ENCODE data around the gene STK32C. TPM values are rescaled to one million over a fixed set of nuclear protein-coding genes. Genes with fewer than 3 reads are reported as not detected.

STK32C gene
- total and polyA plus RNA-seq, 2 of the 4 experiments (the other 2 are of a cell fraction), result 5.0 to 8.3 TPM

DNA sequence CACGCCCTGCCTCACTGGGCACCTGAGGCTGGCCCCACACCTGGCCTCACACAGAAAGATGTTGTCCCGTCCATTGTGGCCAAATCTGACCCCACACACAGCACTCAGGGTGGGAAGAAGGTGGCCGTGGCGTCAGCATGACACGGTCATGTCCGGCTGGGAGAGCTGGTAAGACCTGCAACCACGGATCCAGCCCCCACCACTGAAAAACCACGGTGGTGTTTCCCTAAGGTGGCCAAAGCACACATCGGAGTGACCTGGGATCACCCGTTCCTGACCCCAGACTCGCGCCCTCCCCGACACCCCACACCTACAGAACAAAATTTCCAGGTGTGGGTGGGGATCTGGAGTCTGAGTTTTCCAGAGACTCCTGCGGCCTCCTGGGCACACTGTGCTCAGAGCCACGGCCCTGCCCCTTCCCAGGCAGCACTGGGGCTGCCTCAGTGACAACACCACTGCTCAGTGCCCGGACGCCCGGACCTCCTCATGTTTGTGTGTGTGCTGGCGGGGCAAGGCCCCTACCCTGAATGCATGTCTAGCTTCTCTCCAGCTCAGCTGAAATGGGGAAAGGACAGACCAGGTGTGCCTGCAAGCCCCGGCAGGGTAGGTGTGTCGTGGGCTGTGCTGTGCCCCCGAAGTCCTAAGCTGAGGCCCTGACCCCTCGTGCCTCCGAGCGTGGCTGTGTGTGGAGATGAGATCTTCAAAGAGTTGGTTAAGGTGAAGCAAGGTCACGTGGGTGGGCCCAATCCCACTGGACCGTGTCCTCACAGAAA is 36.1 kb downstream of the STK32C start (continued):
- no peak for TF ChIP-seq RAD21 (IDR thresholded peaks at IDR 0.05; ENCODE audit: low read length)

DNA sequence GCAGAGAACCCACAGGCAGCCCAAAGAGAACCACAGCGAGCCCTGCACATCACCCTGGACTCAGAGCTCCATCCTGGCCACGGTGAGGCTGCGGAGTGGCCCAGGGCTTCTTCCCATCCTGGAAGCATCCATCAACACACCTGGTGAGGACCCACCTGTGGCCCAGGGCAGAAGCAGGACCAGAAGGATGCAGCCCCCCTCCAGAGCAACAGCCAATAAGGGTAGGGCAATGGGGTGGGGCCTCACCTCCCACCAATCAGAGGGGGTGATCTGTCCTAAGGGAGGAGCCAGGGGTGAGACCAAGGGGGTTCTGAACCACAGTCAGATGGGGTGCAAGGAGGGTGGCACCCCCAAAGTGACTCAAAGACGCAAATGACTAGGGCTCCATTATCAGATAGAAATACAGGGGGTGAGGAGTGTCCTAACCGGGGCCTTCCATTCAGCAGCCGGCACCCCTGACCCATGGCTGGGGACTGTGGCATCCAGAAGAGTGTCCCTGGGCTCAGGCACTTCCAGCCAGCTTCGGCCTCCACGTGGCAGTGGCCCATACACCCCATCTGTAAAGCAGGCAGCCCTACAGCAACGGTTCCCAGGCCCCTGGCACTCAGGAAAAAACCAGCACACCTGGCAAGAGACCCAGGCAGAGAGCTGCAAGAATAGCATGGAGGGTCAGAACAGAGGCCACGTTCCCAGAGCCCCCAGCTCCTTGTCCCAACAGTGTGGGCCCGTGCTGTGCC is 36.9 kb downstream of the STK32C start:
- peak overlapping the region; percentile 39 for H2AFZ ChIP-seq (replicated peaks; ENCODE audit: low read length, poor library complexity)
- H4K5ac ChIP-seq (ENCODE audit: low read depth, low read length), result no peak overlapping the region
- dilution Hi-C loops (cut with HindIII; ENCODE audit: low sequenced_read_pairs, unreplicated experiment), result no loop called here
- no peak overlapping the region for H3K14ac ChIP-seq (replicated peaks; ENCODE audit: low read depth, low read length)
- no peak overlapping the region for H2BK120ac ChIP-seq (ENCODE audit: low read depth, low read length)
- 46% methylated on average over 4 of the region's 11 CpGs; no CpG with 5 or more reads in 1 of the 2 experiments for WGBS, 2 experiments (ENCODE audit: extremely low coverage in 2 of 2, insufficient read length in 1 of 2)
- H3K18ac ChIP-seq (ENCODE audit: low read depth, low read length), result no peak overlapping the region
- BruUV-seq (replicated peaks), result no TSS peak
- CTCF ChIA-PET, result no interaction called here
- ATAC-seq (ENCODE audit: low read depth), result no peak
- H3K4me1 ChIP-seq (ENCODE audit: control insufficient read depth, insufficient read depth, low read length), result peaks cover 11% of the 10 kb centered on the region; the same call in 1 of the 2 replicates
- H3K36me3 ChIP-seq (ENCODE audit: control insufficient read depth, insufficient read depth, low read length), result no peaks in the 10 kb centered on the region
- no peak overlapping the region for H4K91ac ChIP-seq (ENCODE audit: insufficient read depth, low read depth, low read length)
- in situ Hi-C loops (cut with MboI; ENCODE audit: low sequenced_read_pairs), result no loop called here
- peaks cover 9% of the 10 kb centered on the region for H4K20me1 ChIP-seq (ENCODE audit: insufficient read depth, low read length)
- no peak overlapping the region for H3K4ac ChIP-seq (ENCODE audit: low read depth, low read length)
- no peak overlapping the region for H4K8ac ChIP-seq (ENCODE audit: low read depth in 2 of 2, low read length in 2 of 2)
- H2AK9ac ChIP-seq (replicated peaks; ENCODE audit: low read depth, low read length, poor library complexity), result no peak overlapping the region
- no peak overlapping the region for H2BK15ac ChIP-seq (ENCODE audit: low read depth, low read length)
- no peaks in the 10 kb centered on the region for H3K9me3 ChIP-seq (ENCODE audit: control insufficient read depth, insufficient read depth, low read length)
- H3K79me1 ChIP-seq (ENCODE audit: low read depth in 1 of 2, low read length in 2 of 2), result no peaks in the 10 kb centered on the region
- H3K9me1 ChIP-seq (ENCODE audit: insufficient read depth, low read length), result peaks cover 3% of the 10 kb centered on the region; the same call in 1 of the 2 replicates
- H2BK5ac ChIP-seq (ENCODE audit: low read depth, low read length, poor library complexity, severe bottlenecking), result no peak overlapping the region
- intact Hi-C loops (cut with micrococcal nuclease), result loop anchor here (5.0 kb wide), 1 partner anchor 36 kb away; the partner anchor contains the start of gene STK32C
- H3K23ac ChIP-seq (ENCODE audit: low read depth, low read length), result no peak overlapping the region
- peaks cover 3% of the 10 kb centered on the region for H3K27me3 ChIP-seq (ENCODE audit: control insufficient read depth, insufficient read depth, low read length)
- H3K9ac ChIP-seq (ENCODE audit: low read depth, low read length), result no peak overlapping the region
- DNase-seq, result no peak
- no peak overlapping the region for H2BK20ac ChIP-seq (ENCODE audit: low read depth, low read length)
- H3K56ac ChIP-seq (ENCODE audit: extremely low read depth, insufficient read depth, low read length), result no peak overlapping the region
- no peak overlapping the region for H2AK5ac ChIP-seq (ENCODE audit: low read depth, low read length)
- no peak overlapping the region for H3K27ac ChIP-seq (ENCODE audit: insufficient read depth, low read length)
- POLR2A ChIA-PET (ENCODE audit: unreplicated experiment), result no interaction called here
- TF ChIP-seq RCOR1 (IDR thresholded peaks at IDR 0.05; ENCODE audit: insufficient replicate concordance, low read length) (no peak), BHLHE40 (IDR thresholded peaks at IDR 0.05; ENCODE audit: low read depth, low read length) (no peak), RAD21 (IDR thresholded peaks at IDR 0.05; ENCODE audit: low read length) (no peak), NFE2L2 (IDR thresholded peaks at IDR 0.05; ENCODE audit: low read depth, low read length) (no peak)
- TF ChIP-seq, protein P1, sequence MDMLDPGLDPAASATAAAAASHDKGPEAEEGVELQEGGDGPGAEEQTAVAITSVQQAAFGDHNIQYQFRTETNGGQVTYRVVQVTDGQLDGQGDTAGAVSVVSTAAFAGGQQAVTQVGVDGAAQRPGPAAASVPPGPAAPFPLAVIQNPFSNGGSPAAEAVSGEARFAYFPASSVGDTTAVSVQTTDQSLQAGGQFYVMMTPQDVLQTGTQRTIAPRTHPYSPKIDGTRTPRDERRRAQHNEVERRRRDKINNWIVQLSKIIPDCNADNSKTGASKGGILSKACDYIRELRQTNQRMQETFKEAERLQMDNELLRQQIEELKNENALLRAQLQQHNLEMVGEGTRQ (IDR thresholded peaks at IDR 0.05; ENCODE audit: low read depth, low read length), result no peak
- TF ChIP-seq, protein P2, sequence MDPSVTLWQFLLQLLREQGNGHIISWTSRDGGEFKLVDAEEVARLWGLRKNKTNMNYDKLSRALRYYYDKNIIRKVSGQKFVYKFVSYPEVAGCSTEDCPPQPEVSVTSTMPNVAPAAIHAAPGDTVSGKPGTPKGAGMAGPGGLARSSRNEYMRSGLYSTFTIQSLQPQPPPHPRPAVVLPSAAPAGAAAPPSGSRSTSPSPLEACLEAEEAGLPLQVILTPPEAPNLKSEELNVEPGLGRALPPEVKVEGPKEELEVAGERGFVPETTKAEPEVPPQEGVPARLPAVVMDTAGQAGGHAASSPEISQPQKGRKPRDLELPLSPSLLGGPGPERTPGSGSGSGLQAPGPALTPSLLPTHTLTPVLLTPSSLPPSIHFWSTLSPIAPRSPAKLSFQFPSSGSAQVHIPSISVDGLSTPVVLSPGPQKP (IDR thresholded peaks at IDR 0.05; ENCODE audit: borderline replicate concordance, low read depth, low read length), result no peak
- no peak overlapping the region for H3K4me2 ChIP-seq (ENCODE audit: low read depth, low read length)
- no peak overlapping the region for H3K4me3 ChIP-seq (ENCODE audit: insufficient read depth, low read depth, low read length)
